GM10266 (cell line): ENCODE results near the gene AMH.

Source experiments
- DNase-seq: peaks from one replicate; pipeline ENCODE4 v3.0.0; 2012; ENCODE audit errors: extremely low spot score
- CTCF ChIP-seq: IDR thresholded peaks from 2 replicates; pipeline ENCODE4 v1.5.1; 2012; ENCODE audit warnings: mild to moderate bottlenecking, low read depth; ENCODE audit not compliant: control insufficient read depth, insufficient read depth; ENCODE audit errors: missing control alignments

Gene AMH

GRCh38 chr19:2252797-2253105 is 3.6 kb downstream of the AMH start:
- DNase-seq: no peak

GRCh38 chr19:2253106-2254063 is 4.3 kb downstream of the AMH start:
- DNase-seq: peak; percentile 81
- TF ChIP-seq CTCF: peak; percentile 54

More at GRCh38 chr19:2252797-2253105, 3.6 kb downstream of the AMH start:
- TF ChIP-seq CTCF: no peak

- TF ChIP-seq CTCF: no peak
- DNase-seq: no peak
Observed at GRCh38 chr19:2254064-2254872, 5.1 kb downstream of the AMH start.

GRCh38 chr19:2255112-2255845 is 6.2 kb downstream of the AMH start:
- DNase-seq: no peak
- TF ChIP-seq CTCF: no peak

- no peak for DNase-seq
- no peak for TF ChIP-seq CTCF
Observed at GRCh38 chr19:2255982-2256685, 7.0 kb downstream of the AMH start, which contains the start of gene JSRP1. Gene JSRP1 (minus strand): TSS chr19:2256417. CDS start chr19:2255314, 1,103 bp downstream.

- no peak for DNase-seq
- TF ChIP-seq CTCF: no peak
Observed at GRCh38 chr19:2259336-2259735, 10.2 kb downstream of the AMH start.
